HEK293 (cell line): ENCODE measurements around the gene SUPT3H.

Source experiments
- GLI2 ChIP-seq: fragments of 450-650 bp; formaldehyde crosslinking; IDR thresholded peaks from 2 replicates; pipeline ENCODE4; 2017; ENCODE audit warnings: missing biosample characterization, missing genetic modification characterization, low read depth, borderline replicate concordance
- HOXA7 ChIP-seq: sonication (generic); formaldehyde crosslinking; IDR thresholded peaks from 2 replicates; pipeline ENCODE4 v1.8.1; 2022; ENCODE audit warnings: missing genetic modification reagents, borderline replicate concordance
- KLF7 ChIP-seq: fragments of 450-650 bp; formaldehyde crosslinking; IDR thresholded peaks from 2 replicates; pipeline ENCODE4 v1.5.1; 2016; ENCODE audit warnings: missing biosample characterization, missing genetic modification characterization, borderline replicate concordance
- REPIN1 ChIP-seq: fragments of 450-650 bp; formaldehyde crosslinking; IDR thresholded peaks from 2 replicates; pipeline ENCODE4 v1.5.1; 2017; ENCODE audit warnings: missing biosample characterization, missing genetic modification characterization, low read depth
- TRIM28 ChIP-seq: IDR thresholded peaks from 2 replicates; pipeline ENCODE4 v1.6.1; 2011; ENCODE audit warnings: low read length, control low read depth, borderline replicate concordance
- YY2 ChIP-seq: fragments of 450-650 bp; formaldehyde crosslinking; IDR thresholded peaks from 2 replicates; pipeline ENCODE4 v1.5.1; 2016; ENCODE audit warnings: missing biosample characterization, missing genetic modification characterization
- ZFP37 ChIP-seq: fragments of 450-650 bp; formaldehyde crosslinking; IDR thresholded peaks from 2 replicates; pipeline ENCODE4 v1.5.1; 2016; ENCODE audit warnings: missing biosample characterization, missing genetic modification characterization
- ZNF121 ChIP-seq: fragments of 450-650 bp; formaldehyde crosslinking; IDR thresholded peaks from 2 replicates; pipeline ENCODE4 v1.5.1; 2016; ENCODE audit warnings: missing biosample characterization, missing genetic modification characterization
- ZNF133 ChIP-seq: fragments of 450-650 bp; formaldehyde crosslinking; IDR thresholded peaks from 2 replicates; pipeline ENCODE4 v1.5.1; 2016; ENCODE audit warnings: missing biosample characterization, missing genetic modification characterization
- ZNF16 ChIP-seq: fragments of 450-650 bp; formaldehyde crosslinking; IDR thresholded peaks from 2 replicates; pipeline ENCODE4 v1.5.1; 2016; ENCODE audit warnings: low read depth, missing biosample characterization, missing genetic modification characterization
- ZNF2 ChIP-seq: fragments of 450-650 bp; formaldehyde crosslinking; IDR thresholded peaks from 2 replicates; pipeline ENCODE4 v1.5.1; 2016; ENCODE audit warnings: missing biosample characterization, missing genetic modification characterization
- ZNF24 ChIP-seq: fragments of 450-650 bp; formaldehyde crosslinking; IDR thresholded peaks from 2 replicates; pipeline ENCODE4 v1.5.1; 2016; ENCODE audit warnings: missing biosample characterization, missing genetic modification characterization
- ZNF335 ChIP-seq: fragments of 450-650 bp; formaldehyde crosslinking; conservative IDR thresholded peaks from 2 replicates; pipeline ENCODE4 v1.5.1; 2016; ENCODE audit warnings: missing biosample characterization, missing genetic modification characterization
- ZNF341 ChIP-seq: fragments of 450-650 bp; formaldehyde crosslinking; IDR thresholded peaks from 2 replicates; pipeline ENCODE4; 2016; ENCODE audit warnings: low read depth, missing biosample characterization, missing genetic modification characterization
- ZNF621 ChIP-seq: fragments of 450-650 bp; formaldehyde crosslinking; IDR thresholded peaks from 2 replicates; pipeline ENCODE4 v1.5.1; 2017; ENCODE audit warnings: missing biosample characterization, missing genetic modification characterization
- ZNF623 ChIP-seq: fragments of 450-650 bp; formaldehyde crosslinking; IDR thresholded peaks from 2 replicates; pipeline ENCODE4 v1.5.1; 2016; ENCODE audit warnings: missing biosample characterization, missing genetic modification characterization
- ZNF76 ChIP-seq: fragments of 450-650 bp; formaldehyde crosslinking; IDR thresholded peaks from 2 replicates; pipeline ENCODE4; 2016; ENCODE audit warnings: low read depth, missing biosample characterization, missing genetic modification characterization, borderline replicate concordance
- TF ChIP-seq, protein P1 (sequence below): fragments of 450-650 bp; formaldehyde crosslinking; IDR thresholded peaks from 2 replicates; pipeline ENCODE4 v1.5.1; 2016; ENCODE audit warnings: missing biosample characterization, missing genetic modification characterization, low read depth
- TF ChIP-seq, protein P2 (sequence below): fragments of 450-650 bp; formaldehyde crosslinking; IDR thresholded peaks from 2 replicates; pipeline ENCODE4 v1.5.0; 2017; ENCODE audit warnings: missing biosample characterization, missing genetic modification characterization, borderline replicate concordance
- TF ChIP-seq, protein P3 (sequence below): fragments of 450-650 bp; formaldehyde crosslinking; IDR thresholded peaks from 2 replicates; pipeline ENCODE4 v1.5.1; 2016; ENCODE audit warnings: missing biosample characterization, missing genetic modification characterization
- TF ChIP-seq, protein P4 (sequence below): fragments of 450-650 bp; formaldehyde crosslinking; IDR thresholded peaks from 2 replicates; pipeline ENCODE4 v1.5.1; 2016; ENCODE audit warnings: missing biosample characterization, missing genetic modification characterization
- TF ChIP-seq, protein P5 (sequence below): fragments of 450-650 bp; formaldehyde crosslinking; IDR thresholded peaks from 2 replicates; pipeline ENCODE4 v1.5.1; 2017; ENCODE audit warnings: missing biosample characterization, missing genetic modification characterization
- TF ChIP-seq, protein P6 (sequence below): fragments of 450-650 bp; formaldehyde crosslinking; conservative IDR thresholded peaks from 2 replicates; pipeline ENCODE4 v1.5.1; 2016; ENCODE audit warnings: low read depth, missing biosample characterization, missing genetic modification characterization

The SUPT3H gene

DNA sequence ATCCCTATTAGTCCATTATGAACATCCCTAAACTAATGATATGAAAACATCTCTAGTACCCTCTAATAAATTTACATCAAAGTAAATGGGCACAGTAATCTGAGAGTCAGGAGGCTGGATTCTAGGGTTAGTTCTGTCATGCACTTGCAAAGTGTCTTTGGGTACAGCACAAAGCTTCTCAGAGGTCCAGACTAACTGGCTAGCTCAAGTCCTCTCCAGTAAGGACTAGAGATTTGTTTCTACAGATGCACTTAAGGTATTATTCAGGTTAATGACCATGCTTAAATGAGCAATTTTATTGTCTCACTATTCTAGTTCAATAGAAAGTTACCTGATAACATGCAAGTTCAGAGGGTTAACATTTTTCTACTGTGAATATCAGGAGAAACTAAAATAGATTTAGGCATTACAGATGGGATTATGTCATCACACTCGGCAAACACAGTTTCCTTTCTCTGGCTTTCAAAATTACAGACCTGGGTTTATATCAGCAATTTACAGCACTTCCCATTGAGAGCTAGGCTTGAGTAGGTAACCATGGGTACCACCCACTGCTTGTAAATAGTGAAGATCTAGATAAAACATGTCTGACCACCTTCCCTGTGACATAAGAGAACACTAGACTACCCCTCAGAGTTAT lies 452.5 kb downstream of the SUPT3H start (continued):
- TF ChIP-seq, protein P1, sequence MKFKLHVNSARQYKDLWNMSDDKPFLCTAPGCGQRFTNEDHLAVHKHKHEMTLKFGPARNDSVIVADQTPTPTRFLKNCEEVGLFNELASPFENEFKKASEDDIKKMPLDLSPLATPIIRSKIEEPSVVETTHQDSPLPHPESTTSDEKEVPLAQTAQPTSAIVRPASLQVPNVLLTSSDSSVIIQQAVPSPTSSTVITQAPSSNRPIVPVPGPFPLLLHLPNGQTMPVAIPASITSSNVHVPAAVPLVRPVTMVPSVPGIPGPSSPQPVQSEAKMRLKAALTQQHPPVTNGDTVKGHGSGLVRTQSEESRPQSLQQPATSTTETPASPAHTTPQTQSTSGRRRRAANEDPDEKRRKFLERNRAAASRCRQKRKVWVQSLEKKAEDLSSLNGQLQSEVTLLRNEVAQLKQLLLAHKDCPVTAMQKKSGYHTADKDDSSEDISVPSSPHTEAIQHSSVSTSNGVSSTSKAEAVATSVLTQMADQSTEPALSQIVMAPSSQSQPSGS (tag by site-specific recombination): peak; percentile 90
- no peak for TF ChIP-seq REPIN1 (tag by site-specific recombination)
- TF ChIP-seq, protein P2, sequence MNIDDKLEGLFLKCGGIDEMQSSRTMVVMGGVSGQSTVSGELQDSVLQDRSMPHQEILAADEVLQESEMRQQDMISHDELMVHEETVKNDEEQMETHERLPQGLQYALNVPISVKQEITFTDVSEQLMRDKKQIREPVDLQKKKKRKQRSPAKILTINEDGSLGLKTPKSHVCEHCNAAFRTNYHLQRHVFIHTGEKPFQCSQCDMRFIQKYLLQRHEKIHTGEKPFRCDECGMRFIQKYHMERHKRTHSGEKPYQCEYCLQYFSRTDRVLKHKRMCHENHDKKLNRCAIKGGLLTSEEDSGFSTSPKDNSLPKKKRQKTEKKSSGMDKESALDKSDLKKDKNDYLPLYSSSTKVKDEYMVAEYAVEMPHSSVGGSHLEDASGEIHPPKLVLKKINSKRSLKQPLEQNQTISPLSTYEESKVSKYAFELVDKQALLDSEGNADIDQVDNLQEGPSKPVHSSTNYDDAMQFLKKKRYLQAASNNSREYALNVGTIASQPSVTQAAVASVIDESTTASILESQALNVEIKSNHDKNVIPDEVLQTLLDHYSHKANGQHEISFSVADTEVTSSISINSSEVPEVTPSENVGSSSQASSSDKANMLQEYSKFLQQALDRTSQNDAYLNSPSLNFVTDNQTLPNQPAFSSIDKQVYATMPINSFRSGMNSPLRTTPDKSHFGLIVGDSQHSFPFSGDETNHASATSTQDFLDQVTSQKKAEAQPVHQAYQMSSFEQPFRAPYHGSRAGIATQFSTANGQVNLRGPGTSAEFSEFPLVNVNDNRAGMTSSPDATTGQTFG (tag by site-specific recombination): no peak
- TF ChIP-seq ZNF623: no peak
- no peak for TF ChIP-seq ZNF335 (tag by site-specific recombination)
- TF ChIP-seq ZNF2 (tag by site-specific recombination): no peak; the same call in 1 of the 2 replicates
- TF ChIP-seq, protein P3, sequence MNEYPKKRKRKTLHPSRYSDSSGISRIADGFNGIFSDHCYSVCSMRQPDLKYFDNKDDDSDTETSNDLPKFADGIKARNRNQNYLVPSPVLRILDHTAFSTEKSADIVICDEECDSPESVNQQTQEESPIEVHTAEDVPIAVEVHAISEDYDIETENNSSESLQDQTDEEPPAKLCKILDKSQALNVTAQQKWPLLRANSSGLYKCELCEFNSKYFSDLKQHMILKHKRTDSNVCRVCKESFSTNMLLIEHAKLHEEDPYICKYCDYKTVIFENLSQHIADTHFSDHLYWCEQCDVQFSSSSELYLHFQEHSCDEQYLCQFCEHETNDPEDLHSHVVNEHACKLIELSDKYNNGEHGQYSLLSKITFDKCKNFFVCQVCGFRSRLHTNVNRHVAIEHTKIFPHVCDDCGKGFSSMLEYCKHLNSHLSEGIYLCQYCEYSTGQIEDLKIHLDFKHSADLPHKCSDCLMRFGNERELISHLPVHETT (tag by site-specific recombination): no peak
- TF ChIP-seq YY2 (tag by site-specific recombination): no peak
- peak; percentile 88; the same call in 1 of the 2 replicates for TF ChIP-seq TRIM28
- TF ChIP-seq, protein P4, sequence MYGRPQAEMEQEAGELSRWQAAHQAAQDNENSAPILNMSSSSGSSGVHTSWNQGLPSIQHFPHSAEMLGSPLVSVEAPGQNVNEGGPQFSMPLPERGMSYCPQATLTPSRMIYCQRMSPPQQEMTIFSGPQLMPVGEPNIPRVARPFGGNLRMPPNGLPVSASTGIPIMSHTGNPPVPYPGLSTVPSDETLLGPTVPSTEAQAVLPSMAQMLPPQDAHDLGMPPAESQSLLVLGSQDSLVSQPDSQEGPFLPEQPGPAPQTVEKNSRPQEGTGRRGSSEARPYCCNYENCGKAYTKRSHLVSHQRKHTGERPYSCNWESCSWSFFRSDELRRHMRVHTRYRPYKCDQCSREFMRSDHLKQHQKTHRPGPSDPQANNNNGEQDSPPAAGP (tag by site-specific recombination): no peak
- TF ChIP-seq ZNF621 (tag by site-specific recombination): no peak
- no peak for TF ChIP-seq ZNF121
- no peak for TF ChIP-seq HOXA7 (CRISPR knock-in tag)
- TF ChIP-seq GLI2 (tag by site-specific recombination): no peak
- no peak for TF ChIP-seq ZNF341
- no peak for TF ChIP-seq ZNF16
- TF ChIP-seq, protein P5, sequence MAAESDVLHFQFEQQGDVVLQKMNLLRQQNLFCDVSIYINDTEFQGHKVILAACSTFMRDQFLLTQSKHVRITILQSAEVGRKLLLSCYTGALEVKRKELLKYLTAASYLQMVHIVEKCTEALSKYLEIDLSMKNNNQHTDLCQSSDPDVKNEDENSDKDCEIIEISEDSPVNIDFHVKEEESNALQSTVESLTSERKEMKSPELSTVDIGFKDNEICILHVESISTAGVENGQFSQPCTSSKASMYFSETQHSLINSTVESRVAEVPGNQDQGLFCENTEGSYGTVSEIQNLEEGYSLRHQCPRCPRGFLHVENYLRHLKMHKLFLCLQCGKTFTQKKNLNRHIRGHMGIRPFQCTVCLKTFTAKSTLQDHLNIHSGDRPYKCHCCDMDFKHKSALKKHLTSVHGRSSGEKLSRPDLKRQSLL (tag by site-specific recombination): no peak
- TF ChIP-seq, protein P6, sequence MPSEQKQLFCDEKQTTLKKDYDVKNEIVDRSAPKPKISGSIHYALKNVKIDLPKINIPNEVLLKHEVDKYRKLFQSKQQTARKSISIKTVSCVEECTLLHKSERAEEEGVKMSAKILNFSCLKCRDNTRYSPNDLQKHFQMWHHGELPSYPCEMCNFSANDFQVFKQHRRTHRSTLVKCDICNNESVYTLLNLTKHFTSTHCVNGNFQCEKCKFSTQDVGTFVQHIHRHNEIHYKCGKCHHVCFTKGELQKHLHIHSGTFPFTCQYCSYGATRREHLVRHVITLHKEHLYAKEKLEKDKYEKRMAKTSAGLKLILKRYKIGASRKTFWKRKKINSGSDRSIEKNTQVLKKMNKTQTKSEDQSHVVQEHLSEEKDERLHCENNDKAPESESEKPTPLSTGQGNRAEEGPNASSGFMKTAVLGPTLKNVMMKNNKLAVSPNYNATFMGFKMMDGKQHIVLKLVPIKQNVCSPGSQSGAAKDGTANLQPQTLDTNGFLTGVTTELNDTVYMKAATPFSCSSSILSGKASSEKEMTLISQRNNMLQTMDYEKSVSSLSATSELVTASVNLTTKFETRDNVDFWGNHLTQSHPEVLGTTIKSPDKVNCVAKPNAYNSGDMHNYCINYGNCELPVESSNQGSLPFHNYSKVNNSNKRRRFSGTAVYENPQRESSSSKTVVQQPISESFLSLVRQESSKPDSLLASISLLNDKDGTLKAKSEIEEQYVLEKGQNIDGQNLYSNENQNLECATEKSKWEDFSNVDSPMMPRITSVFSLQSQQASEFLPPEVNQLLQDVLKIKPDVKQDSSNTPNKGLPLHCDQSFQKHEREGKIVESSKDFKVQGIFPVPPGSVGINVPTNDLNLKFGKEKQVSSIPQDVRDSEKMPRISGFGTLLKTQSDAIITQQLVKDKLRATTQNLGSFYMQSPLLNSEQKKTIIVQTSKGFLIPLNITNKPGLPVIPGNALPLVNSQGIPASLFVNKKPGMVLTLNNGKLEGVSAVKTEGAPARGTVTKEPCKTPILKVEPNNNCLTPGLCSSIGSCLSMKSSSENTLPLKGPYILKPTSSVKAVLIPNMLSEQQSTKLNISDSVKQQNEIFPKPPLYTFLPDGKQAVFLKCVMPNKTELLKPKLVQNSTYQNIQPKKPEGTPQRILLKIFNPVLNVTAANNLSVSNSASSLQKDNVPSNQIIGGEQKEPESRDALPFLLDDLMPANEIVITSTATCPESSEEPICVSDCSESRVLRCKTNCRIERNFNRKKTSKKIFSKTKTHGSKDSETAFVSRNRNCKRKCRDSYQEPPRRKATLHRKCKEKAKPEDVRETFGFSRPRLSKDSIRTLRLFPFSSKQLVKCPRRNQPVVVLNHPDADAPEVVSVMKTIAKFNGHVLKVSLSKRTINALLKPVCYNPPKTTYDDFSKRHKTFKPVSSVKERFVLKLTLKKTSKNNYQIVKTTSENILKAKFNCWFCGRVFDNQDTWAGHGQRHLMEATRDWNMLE: no peak
- TF ChIP-seq KLF7 (tag by site-specific recombination): no peak
- no peak for TF ChIP-seq ZNF133 (tag by site-specific recombination)
- no peak for TF ChIP-seq ZNF76 (tag by site-specific recombination)
- no peak for TF ChIP-seq ZFP37 (tag by site-specific recombination)
- TF ChIP-seq ZNF24: no peak
